NCI-H1694 treated with DMSO at 0.1 percent for 48 hours (cell line): ENCODE data around the gene ANKRD31.
"Not testable (repeated sequence)": the region's sequence is repeated elsewhere in the genome, so short reads cannot be mapped to it uniquely, and the experiment has no call there.

ENCODE experiments used
- DNase-seq: peaks from one replicate; lab custom pipeline; 2025; lab: John Stamatoyannopoulos, UW

Gene ANKRD31

GRCh38 chr5:75140277-75140676, 96.4 kb downstream of the ANKRD31 start:
- no peak for DNase-seq

- DNase-seq: no peak
Observed at GRCh38 chr5:75138689-75139088, 98.0 kb downstream of the ANKRD31 start.

- DNase-seq: no peak
Observed at GRCh38 chr5:75130818-75131349, 105.8 kb downstream of the ANKRD31 start.

GRCh38 chr5:75116856-75117255, 119.8 kb downstream of the ANKRD31 start:
- no peak for DNase-seq

- DNase-seq: not testable (repeated sequence)
Observed at GRCh38 chr5:75114311-75114710, 122.4 kb downstream of the ANKRD31 start.

- no peak for DNase-seq
Observed at GRCh38 chr5:75113354-75114113, 123.1 kb downstream of the ANKRD31 start.

GRCh38 chr5:75108931-75109596, 127.6 kb downstream of the ANKRD31 start:
- DNase-seq: no peak

GRCh38 chr5:75108515-75108914, 128.2 kb downstream of the ANKRD31 start:
- no peak for DNase-seq

- not testable (repeated sequence) for DNase-seq
Observed at GRCh38 chr5:75095956-75096355, 140.7 kb downstream of the ANKRD31 start.

GRCh38 chr5:75091597-75091996, 145.1 kb downstream of the ANKRD31 start:
- no peak for DNase-seq

GRCh38 chr5:75089662-75090061, 147.0 kb downstream of the ANKRD31 start:
- DNase-seq: no peak

GRCh38 chr5:75089137-75089536, 147.5 kb downstream of the ANKRD31 start:
- no peak for DNase-seq

- DNase-seq: no peak
Observed at GRCh38 chr5:75088648-75089047, 148.0 kb downstream of the ANKRD31 start.

- no peak for DNase-seq
Observed at GRCh38 chr5:75081510-75081909, 155.2 kb downstream of the ANKRD31 start.

GRCh38 chr5:75079346-75079745, 157.3 kb downstream of the ANKRD31 start:
- DNase-seq: not testable (repeated sequence)

GRCh38 chr5:75078027-75078426, 158.7 kb downstream of the ANKRD31 start:
- no peak for DNase-seq

- no peak for DNase-seq
Observed at GRCh38 chr5:75072061-75072460, 164.6 kb downstream of the ANKRD31 start.

- DNase-seq: no peak
Observed at GRCh38 chr5:75071100-75071499, 165.6 kb downstream of the ANKRD31 start.

- no peak for DNase-seq
Observed at GRCh38 chr5:75067434-75067833, 169.2 kb downstream of the ANKRD31 start.

GRCh38 chr5:75062925-75063531, 173.7 kb downstream of the ANKRD31 start:
- no peak for DNase-seq

- no peak for DNase-seq
Observed at GRCh38 chr5:75059912-75060545, 176.6 kb downstream of the ANKRD31 start.

- DNase-seq: no peak
Observed at GRCh38 chr5:75058986-75059535, 177.6 kb downstream of the ANKRD31 start.
